A549 (cell line): ENCODE data around the gene ESPNL. TPM values are rescaled to one million over a fixed set of nuclear protein-coding genes. Genes with fewer than 3 reads are reported as not detected.

Source experiments
- ATAC-seq, 2 experiments: fragments of 200-7000 bp in 1 of 2; fragments of >200 bp in 1 of 2; cut with Nextera tagmentation in 1 of 2; cut with Tn5 transposase in 1 of 2; 3 replicates each; pipeline versions ENCODE4 v1.8.0 to v1.9.1; 2018 to 2020; ENCODE audit warnings: mild to moderate bottlenecking in 1 of 2, moderate library complexity in 1 of 2
- CTCF ChIA-PET: fragments of 300-600 bp; sonication (Branson Sonifier 250); formaldehyde crosslinking; extraction: SDS; loops from one replicate; lab custom pipeline; 2021; ENCODE audit warnings: antibody characterized with exemption, inconsistent platforms; lab: Yijun Ruan, JAX
- POLR2A ChIA-PET: fragments of 350-600 bp; formaldehyde crosslinking; extraction: SDS; loops from one replicate; lab custom pipeline; 2021; ENCODE audit warnings: antibody characterized with exemption, inconsistent platforms; lab: Yijun Ruan, JAX
- DNase-seq, 2 experiments: peaks; one replicate each; pipeline versions ENCODE4 v3.0.0 to v3.0.0-alpha.2; 2011 to 2016; ENCODE audit warnings: low read depth in 1 of 2, low spot score in 1 of 2
- FAIRE-seq: peaks from 2 replicates; lab custom pipeline; 2011; peaks lifted over from hg19 to GRCh38; lab: Jason Lieb, UNC
- H3K27ac ChIP-seq, 2 experiments: fragments of >200 bp; sonication (Bioruptor Twin); formaldehyde crosslinking; 3 replicates each; pipeline ENCODE4 v1.5.1; 2016 to 2017
- H3K4me1 ChIP-seq: fragments of >200 bp; sonication (Bioruptor Twin); formaldehyde crosslinking; 3 replicates; pipeline ENCODE4 v1.6.1; 2016
- H3K4me2 ChIP-seq: fragments of >200 bp; sonication (Bioruptor Twin); formaldehyde crosslinking; 3 replicates; pipeline ENCODE4 v1.6.1; 2016
- H3K4me3 ChIP-seq: fragments of >200 bp; sonication (Bioruptor Twin); formaldehyde crosslinking; 3 replicates; pipeline ENCODE4 v1.5.1; 2016
- H3K9me3 ChIP-seq: fragments of >200 bp; sonication (Bioruptor Twin); formaldehyde crosslinking; 3 replicates; pipeline ENCODE4 v1.6.1; 2016
- ATOH8 ChIP-seq: fragments of 250-450 bp; sonication (Bioruptor Pico); IDR thresholded peaks from 2 replicates; pipeline ENCODE4 v1.5.0; 2020; ENCODE audit warnings: low read depth, mild to moderate bottlenecking, moderate library complexity
- BCL3 ChIP-seq: fragments of >200 bp; sonication (Bioruptor Twin); formaldehyde crosslinking; IDR thresholded peaks from 3 replicates; pipeline ENCODE4 v1.6.1; 2016
- CHD4 ChIP-seq: fragments of 200-600 bp; sonication (generic); IDR thresholded peaks from 2 replicates; pipeline ENCODE4 v1.6.1; 2016; ENCODE audit warnings: antibody characterized with exemption, mild to moderate bottlenecking, borderline replicate concordance
- CTCF ChIP-seq: fragments of >200 bp; sonication (Bioruptor Twin); formaldehyde crosslinking; IDR thresholded peaks from 3 replicates; pipeline ENCODE4 v1.5.1; 2016
- EHF ChIP-seq: fragments of 250-450 bp; sonication (Bioruptor Pico); IDR thresholded peaks from 2 replicates; pipeline ENCODE4 v1.5.0; 2020; ENCODE audit warnings: mild to moderate bottlenecking
- ELK1 ChIP-seq: fragments of 150-350 bp; IDR thresholded peaks from 2 replicates; pipeline ENCODE4 v1.6.1; 2014; ENCODE audit warnings: low read depth, mild to moderate bottlenecking, low read length
- EP300 ChIP-seq, 2 experiments: fragments of >200 bp; sonication (Bioruptor Twin); formaldehyde crosslinking; IDR thresholded peaks; 2 replicates in 1 of 2; 3 replicates in 1 of 2; pipeline ENCODE4 v1.6.1; 2016 to 2017
- FOSB ChIP-seq: fragments of 250-450 bp; sonication (Bioruptor Pico); IDR thresholded peaks from 2 replicates; pipeline ENCODE4 v1.5.0; 2020; ENCODE audit warnings: mild to moderate bottlenecking, moderate library complexity
- GATA3 ChIP-seq: IDR thresholded peaks from 2 replicates; pipeline ENCODE4 v1.6.1; 2012; ENCODE audit warnings: borderline replicate concordance
- HDAC2 ChIP-seq: fragments of 200-600 bp; sonication (generic); IDR thresholded peaks from 2 replicates; pipeline ENCODE4 v1.6.1; 2016
- HES2 ChIP-seq: fragments of >200 bp; sonication (Bioruptor Twin); formaldehyde crosslinking; IDR thresholded peaks from 2 replicates; pipeline ENCODE4 v1.6.1; 2016
- HEYL ChIP-seq: fragments of 250-450 bp; sonication (Bioruptor Pico); IDR thresholded peaks from 2 replicates; pipeline ENCODE4 v1.8.0; 2021; ENCODE audit warnings: mild to moderate bottlenecking, moderate library complexity
- MYC ChIP-seq: IDR thresholded peaks from 2 replicates; pipeline ENCODE4 v1.6.1; 2012; ENCODE audit warnings: mild to moderate bottlenecking, inconsistent platforms, low read length, improper control_type of control experiment, borderline replicate concordance
- NFE2L2 ChIP-seq: fragments of 150-350 bp; conservative IDR thresholded peaks from 2 replicates; pipeline ENCODE4 v1.6.1; 2014; ENCODE audit warnings: low read length
- NPAS2 ChIP-seq: fragments of 250-450 bp; sonication (Bioruptor Pico); IDR thresholded peaks from 2 replicates; pipeline ENCODE4 v1.8.0; 2022; ENCODE audit warnings: mild to moderate bottlenecking, moderate library complexity, borderline replicate concordance
- NR3C1 ChIP-seq: fragments of >200 bp; sonication (Bioruptor Twin); formaldehyde crosslinking; IDR thresholded peaks from 3 replicates; pipeline ENCODE4 v1.6.1; 2017
- PBX3 ChIP-seq: IDR thresholded peaks from 2 replicates; pipeline ENCODE4 v1.6.1; 2012
- RAD21 ChIP-seq, 2 experiments: fragments of >200 bp in 1 of 2; sonication (Bioruptor Twin) in 1 of 2; formaldehyde crosslinking in 1 of 2; IDR thresholded peaks in 1 of 2; conservative IDR thresholded peaks in 1 of 2; 2 replicates in 1 of 2; 3 replicates in 1 of 2; pipeline ENCODE4 v1.6.1; 2012 to 2018; ENCODE audit warnings: inconsistent platforms in 1 of 2
- REST ChIP-seq: fragments of 200-600 bp; sonication (generic); IDR thresholded peaks from 2 replicates; pipeline ENCODE4 v1.6.1; 2016; ENCODE audit warnings: antibody characterized with exemption, mild to moderate bottlenecking, moderate library complexity
- TFCP2L1 ChIP-seq: fragments of 250-450 bp; sonication (Bioruptor Pico); IDR thresholded peaks from 2 replicates; pipeline ENCODE4 v1.5.0; 2021; ENCODE audit warnings: mild to moderate bottlenecking
- TP53 ChIP-seq: fragments of 250-450 bp; sonication (Bioruptor Pico); IDR thresholded peaks from 2 replicates; pipeline ENCODE4 v1.5.0; 2021; ENCODE audit warnings: mild to moderate bottlenecking, moderate library complexity
- ZC3H11A ChIP-seq: fragments of 450-650 bp; IDR thresholded peaks from 2 replicates; pipeline ENCODE4 v1.6.1; 2014; ENCODE audit warnings: antibody characterized with exemption, mild to moderate bottlenecking
- WGBS: methylation state at CpG from one replicate; pipeline ENCODE4 v1.1.6; 2017; ENCODE audit errors: missing lambda C conversion rate; 5-methylcytosine and 5-hydroxymethylcytosine counted together
- polyA plus RNA-seq, 4 experiments: library from polyadenylated mRNA; depleted of rRNA in 3 of 4; stranded (reverse); fragments of >200 nt; fragmentation: RNase III in 1 of 4; extraction: RNeasy Plus Mini Kit Qiagen cat#74134 plus additional on column Dnase treatment in 1 of 4; gene quantifications; 2 replicates in 3 of 4; 3 replicates in 1 of 4; pipeline ENCODE4 v1.2.3, GENCODE V29; 2011 to 2017

ESPNL gene
- polyA plus RNA-seq, 2 of the 4 experiments (the other 2 are of a cell fraction): 0.04 to 0.22 TPM

- TF ChIP-seq ATOH8 (no peak), REST (no peak), BCL3 (no peak), NPAS2 (CRISPR knock-in tag) (no peak), EP300 (IDR thresholded peaks at IDR 0.05) (no peak), EHF (CRISPR knock-in tag) (no peak), NR3C1 (no peak), HES2 (no peak), ZC3H11A (no peak), NFE2L2 (no peak), HDAC2 (no peak), MYC (no peak)
- H3K27ac ChIP-seq: no peak overlapping the region
- no peaks in the 10 kb centered on the region for H3K4me1 ChIP-seq
- ChIA-PET CTCF (interaction anchor here (0.9 kb wide), 1 partner anchor 255 kb away, joined by 3 read pairs; no protein-coding TSS in a partner anchor), POLR2A (no interaction called here)
- WGBS: 63% methylated on average over 12 of the region's 21 CpGs
- FAIRE-seq (no peak), DNase-seq (no peak), ATAC-seq (no peak)
- H3K9me3 ChIP-seq: peaks cover 20% of the 10 kb centered on the region
- no peak overlapping the region for H3K4me3 ChIP-seq
- no peak overlapping the region for H3K4me2 ChIP-seq
These were observed 16.4 kb downstream of the ESPNL start for GRCh38 chr2:238116298-238117198.

GRCh38 chr2:238117199-238118154 is 17.3 kb downstream of the ESPNL start:
- H3K4me3 ChIP-seq: no peak overlapping the region
- H3K27ac ChIP-seq: no peak overlapping the region
- POLR2A ChIA-PET: no interaction called here
- DNase-seq: no peak
- FAIRE-seq: no peak
- H3K4me2 ChIP-seq: no peak overlapping the region
- CTCF ChIA-PET: no interaction called here
- H3K9me3 ChIP-seq: peaks cover 13% of the 10 kb centered on the region
- ATAC-seq: no peak
- no peaks in the 10 kb centered on the region for H3K4me1 ChIP-seq
- WGBS: 39% methylated on average over 9 of the region's 11 CpGs
- TF ChIP-seq CTCF (no peak), GATA3 (no peak), PBX3 (no peak), HEYL (CRISPR knock-in tag) (no peak), FOSB (CRISPR knock-in tag) (no peak), NFE2L2 (no peak), CHD4 (no peak), ELK1 (no peak), TP53 (CRISPR knock-in tag) (no peak), TFCP2L1 (CRISPR knock-in tag) (no peak), RAD21 (conservative IDR thresholded peaks at IDR 0.05 in 1 of 2, IDR thresholded peaks at IDR 0.05 in 1 of 2) (no peak)
